T-helper 1 cell treated with Interleukin-12 subunit alpha and Interleukin-12 subunit beta and Interleukin-4 antibody, amounts not matched to agents 30 μg/mL and 1 μg/mL, for 36 hours (primary cell): ENCODE results near the gene LTA4H.

Experiments
- H3K27ac Mint-ChIP-seq: one replicate; pipeline ENCODE4 v1.8.0; 2021; ENCODE audit warnings: mild to moderate bottlenecking, mixed read lengths
- H3K27me3 Mint-ChIP-seq: one replicate; pipeline ENCODE4 v1.8.0; 2021; ENCODE audit warnings: low read depth, mixed read lengths
- H3K36me3 Mint-ChIP-seq: one replicate; pipeline ENCODE4 v1.8.0; 2021; ENCODE audit warnings: low read depth, mixed read lengths
- H3K4me1 Mint-ChIP-seq: one replicate; pipeline ENCODE4 v1.8.0; 2021; ENCODE audit warnings: low read depth, mixed read lengths
- H3K4me3 Mint-ChIP-seq: one replicate; pipeline ENCODE4 v1.8.0; 2021; ENCODE audit warnings: mild to moderate bottlenecking, moderate library complexity, mixed read lengths
- H3K9me3 Mint-ChIP-seq: one replicate; pipeline ENCODE4 v1.8.0; 2021; ENCODE audit warnings: mixed read lengths

LTA4H gene

GRCh38 chr12:95996034-95996658 lies 39.2 kb downstream of the LTA4H start, which contains the start of gene HAL:
HAL (minus strand) TSS chr12:95996344; CDS start chr12:95995910, 434 bp downstream.
- Mint-ChIP-seq H3K36me3 (peaks cover 3% of the 10 kb centered on the region), H3K9me3 (no peaks in the 10 kb centered on the region), H3K27ac (no peak within 1 kb of the TSS), H3K27me3 (no peaks in the 10 kb centered on the region), H3K4me3 (no peak within 1 kb of the TSS), H3K4me1 (peaks cover 12% of the 10 kb centered on the region)

DNA sequence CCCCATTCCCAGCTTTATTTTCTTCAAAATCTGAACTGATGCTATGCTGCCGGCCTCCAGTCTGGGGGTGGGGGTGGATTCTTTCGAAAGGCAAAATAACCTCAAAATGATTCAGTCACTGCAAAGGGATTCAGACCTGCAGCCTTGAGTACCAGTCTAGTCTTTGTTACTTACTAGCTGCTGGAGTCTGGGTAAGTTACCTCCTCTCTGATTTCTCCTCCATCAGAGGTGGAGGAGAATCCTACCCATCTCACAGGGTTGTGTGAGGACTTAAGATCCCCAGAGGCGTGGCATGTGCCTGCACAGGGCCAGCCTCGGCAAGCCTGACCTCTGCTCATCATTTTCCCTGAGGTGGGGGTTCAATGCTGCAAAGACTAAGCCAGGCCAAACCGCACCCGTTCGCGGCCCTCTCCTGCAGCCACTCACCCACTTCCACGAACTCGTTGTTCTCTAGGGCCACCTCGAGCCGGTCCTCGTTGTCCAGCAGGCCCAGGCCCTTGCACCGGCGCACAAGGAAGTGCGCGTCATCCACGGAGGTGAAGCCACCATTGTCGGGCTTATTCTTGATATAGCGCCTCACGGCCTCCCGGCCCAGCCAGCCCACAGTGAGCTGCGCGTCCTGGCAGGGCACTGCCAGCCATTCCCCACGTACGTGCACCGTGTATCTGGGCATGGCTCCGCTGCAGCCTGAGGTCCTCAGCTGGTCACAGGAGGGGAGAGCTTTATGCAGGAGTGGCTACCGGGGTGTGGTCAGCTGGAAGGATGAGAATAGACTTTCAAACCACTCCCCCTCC lies 40.0 kb downstream of the LTA4H start:
- Mint-ChIP-seq H3K27me3 (no peaks in the 10 kb centered on the region), H3K4me1 (peaks cover 12% of the 10 kb centered on the region), H3K9me3 (no peaks in the 10 kb centered on the region), H3K36me3 (peaks cover 3% of the 10 kb centered on the region), H3K27ac (no peak overlapping the region), H3K4me3 (no peak overlapping the region)

GRCh38 chr12:95994476-95994875 lies 40.9 kb downstream of the LTA4H start:
- Mint-ChIP-seq H3K9me3 (no peaks in the 10 kb centered on the region), H3K4me3 (no peak overlapping the region), H3K27ac (no peak overlapping the region), H3K4me1 (peaks cover 12% of the 10 kb centered on the region), H3K27me3 (no peaks in the 10 kb centered on the region), H3K36me3 (no peaks in the 10 kb centered on the region)

- H3K9me3 Mint-ChIP-seq: no peaks in the 10 kb centered on the region
- H3K4me1 Mint-ChIP-seq: peaks cover 12% of the 10 kb centered on the region
- no peak overlapping the region for H3K27ac Mint-ChIP-seq
- no peaks in the 10 kb centered on the region for H3K27me3 Mint-ChIP-seq
- no peaks in the 10 kb centered on the region for H3K36me3 Mint-ChIP-seq
- no peak overlapping the region for H3K4me3 Mint-ChIP-seq
Observed at GRCh38 chr12:95993907-95994306, 41.5 kb downstream of the LTA4H start.

DNA sequence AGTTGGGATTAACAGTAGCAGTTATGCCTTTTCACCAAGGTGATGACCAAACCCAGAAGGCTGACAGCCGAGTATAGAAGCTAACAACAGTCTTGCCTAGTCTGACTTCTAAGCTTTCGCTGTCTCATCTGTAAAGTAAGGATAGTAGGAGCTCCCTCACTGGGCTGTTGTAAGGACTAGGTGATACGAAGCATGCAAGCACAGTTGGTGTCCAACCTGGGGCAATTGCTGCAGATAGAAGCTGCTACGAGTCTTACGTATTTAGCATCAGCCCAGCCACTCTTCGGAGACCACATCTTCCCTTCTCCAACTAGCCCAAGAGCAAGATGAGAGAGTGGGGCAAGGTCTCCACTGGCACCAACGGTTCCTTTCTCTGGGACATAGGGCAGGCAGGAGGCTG lies 45.3 kb downstream of the LTA4H start:
- Mint-ChIP-seq H3K27ac (no peak overlapping the region), H3K4me1 (no peaks in the 10 kb centered on the region), H3K4me3 (no peak overlapping the region), H3K27me3 (peaks cover 4% of the 10 kb centered on the region), H3K9me3 (no peaks in the 10 kb centered on the region), H3K36me3 (no peaks in the 10 kb centered on the region)

DNA sequence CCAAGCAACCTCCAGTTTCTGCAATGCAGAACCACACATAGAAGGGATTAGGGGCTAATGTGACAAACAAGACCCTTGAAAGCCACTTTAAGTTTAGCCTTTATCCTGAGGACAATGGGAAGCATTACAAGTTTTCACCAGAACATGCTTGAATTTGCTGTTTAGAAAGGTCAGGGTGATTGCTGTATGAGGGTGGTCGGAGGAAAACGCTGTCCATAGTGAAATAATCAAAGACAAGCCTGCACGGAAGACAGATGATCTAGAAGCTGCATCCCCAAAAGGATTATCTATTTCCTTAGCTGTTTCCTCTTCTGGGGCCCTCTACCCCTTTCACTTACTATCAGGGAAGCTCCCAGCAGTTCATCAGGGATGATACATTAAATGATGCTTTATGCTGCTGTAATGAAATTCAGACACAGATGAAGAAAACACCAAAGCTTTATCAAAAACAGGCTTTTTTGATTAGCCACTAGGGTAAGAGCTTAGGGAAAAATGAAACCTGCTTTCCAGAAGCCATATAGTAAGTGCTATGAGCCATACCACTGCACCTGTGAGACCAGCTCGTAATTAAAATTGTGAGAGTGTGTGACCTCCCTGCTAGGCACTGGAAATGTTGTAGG lies 45.8 kb downstream of the LTA4H start:
- Mint-ChIP-seq H3K4me3 (no peak overlapping the region), H3K27ac (no peak overlapping the region), H3K27me3 (peaks cover 4% of the 10 kb centered on the region), H3K4me1 (no peaks in the 10 kb centered on the region), H3K9me3 (no peaks in the 10 kb centered on the region), H3K36me3 (no peaks in the 10 kb centered on the region)

- H3K4me3 Mint-ChIP-seq: no peak overlapping the region
- H3K27me3 Mint-ChIP-seq: peaks cover 4% of the 10 kb centered on the region
- no peaks in the 10 kb centered on the region for H3K4me1 Mint-ChIP-seq
- H3K27ac Mint-ChIP-seq: no peak overlapping the region
- no peaks in the 10 kb centered on the region for H3K36me3 Mint-ChIP-seq
- H3K9me3 Mint-ChIP-seq: no peaks in the 10 kb centered on the region
Observed at GRCh38 chr12:95988506-95989275, 46.7 kb downstream of the LTA4H start.

DNA sequence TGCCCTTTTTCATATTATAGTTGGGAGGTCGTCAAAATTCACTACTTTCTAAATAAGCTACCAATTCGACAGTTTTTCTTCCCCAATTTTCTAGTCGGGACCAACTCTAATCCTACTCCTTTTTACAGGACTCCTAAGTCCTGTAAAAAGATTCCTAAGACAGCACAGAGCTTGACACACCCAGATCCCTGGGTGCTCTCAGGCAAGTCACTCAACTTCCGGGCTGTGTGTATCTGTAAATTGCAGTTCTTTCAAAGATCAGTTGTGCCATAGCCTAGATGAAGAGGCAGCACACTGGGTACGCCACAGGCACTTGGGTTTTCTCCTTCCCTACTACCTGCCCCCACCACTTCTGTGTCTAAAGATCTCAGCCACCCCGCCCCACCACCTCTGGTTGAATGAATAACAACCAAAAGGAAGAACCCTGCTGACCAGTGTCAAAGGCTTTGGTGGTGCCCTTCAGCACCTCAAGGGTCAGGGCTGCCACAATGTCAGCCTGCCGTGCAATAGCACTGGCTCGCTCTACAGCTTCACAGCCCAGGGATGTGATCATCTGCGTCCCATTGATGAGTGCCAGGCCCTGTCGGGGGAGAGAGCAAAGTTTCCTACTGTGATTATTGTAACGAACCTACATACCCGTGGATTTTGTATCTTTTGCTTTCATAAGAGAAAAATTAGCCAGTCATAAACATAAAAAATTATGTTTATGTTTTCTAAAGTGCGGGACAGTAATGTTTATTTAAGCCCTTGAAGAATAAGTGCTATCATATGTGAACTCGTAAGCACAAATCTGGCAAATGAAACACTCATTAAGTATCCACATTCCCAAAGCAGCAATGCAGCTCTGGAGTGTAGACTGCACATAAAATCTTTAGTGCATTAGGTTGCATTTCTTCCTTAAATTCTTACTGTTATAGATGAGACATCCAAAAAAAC lies 48.5 kb downstream of the LTA4H start:
- H3K9me3 Mint-ChIP-seq: no peaks in the 10 kb centered on the region
- H3K27me3 Mint-ChIP-seq: peaks cover 4% of the 10 kb centered on the region
- no peaks in the 10 kb centered on the region for H3K36me3 Mint-ChIP-seq
- H3K4me3 Mint-ChIP-seq: no peak overlapping the region
- no peaks in the 10 kb centered on the region for H3K4me1 Mint-ChIP-seq
- H3K27ac Mint-ChIP-seq: no peak overlapping the region

DNA sequence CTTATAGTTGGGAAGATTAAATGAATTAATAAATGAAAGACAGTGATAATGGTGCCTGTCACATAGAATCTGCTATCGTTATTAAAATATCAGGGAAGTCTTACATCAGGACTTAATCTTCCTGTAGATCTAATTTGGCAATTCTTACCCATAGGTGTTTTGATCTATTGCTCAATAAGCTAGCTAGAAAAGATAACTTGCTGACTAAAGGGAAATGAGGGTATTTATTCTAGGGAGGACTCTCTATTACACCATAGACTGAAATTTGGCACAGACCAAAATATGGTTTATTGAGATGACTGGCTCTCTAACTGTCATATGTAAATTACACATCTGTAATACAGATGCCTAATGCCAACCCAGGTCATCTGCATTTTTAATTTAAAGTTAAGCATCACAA lies 50.7 kb downstream of the LTA4H start:
- Mint-ChIP-seq H3K27me3 (peaks cover 4% of the 10 kb centered on the region), H3K27ac (no peak overlapping the region), H3K4me3 (no peak overlapping the region), H3K9me3 (no peaks in the 10 kb centered on the region), H3K4me1 (no peaks in the 10 kb centered on the region), H3K36me3 (no peaks in the 10 kb centered on the region)

GRCh38 chr12:95982602-95983001 lies 52.8 kb downstream of the LTA4H start:
- H3K27ac Mint-ChIP-seq: no peak overlapping the region
- no peak overlapping the region for H3K4me3 Mint-ChIP-seq
- H3K27me3 Mint-ChIP-seq: peaks cover 4% of the 10 kb centered on the region
- H3K36me3 Mint-ChIP-seq: no peaks in the 10 kb centered on the region
- no peaks in the 10 kb centered on the region for H3K4me1 Mint-ChIP-seq
- no peaks in the 10 kb centered on the region for H3K9me3 Mint-ChIP-seq

DNA sequence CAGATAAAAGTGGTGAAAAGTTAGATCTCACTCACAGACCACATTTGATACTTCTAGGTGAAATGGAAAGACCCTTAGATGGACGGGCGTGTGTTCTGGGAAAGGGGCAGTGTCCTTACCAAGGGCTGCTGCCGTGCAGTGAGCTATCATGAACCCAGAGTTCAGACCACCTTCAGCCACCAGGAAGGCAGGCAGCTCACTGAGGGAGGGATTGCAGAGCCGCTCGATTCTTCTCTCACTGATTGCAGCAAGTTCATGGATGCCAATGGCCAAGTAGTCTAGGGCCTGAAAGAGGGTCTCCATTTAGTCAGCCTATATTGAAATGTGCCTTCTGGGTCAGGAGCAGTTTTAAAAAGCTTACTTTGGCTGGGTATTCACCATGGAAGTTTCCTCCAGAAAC lies 55.0 kb downstream of the LTA4H start:
- Mint-ChIP-seq H3K36me3 (no peaks in the 10 kb centered on the region), H3K4me3 (no peak overlapping the region), H3K27ac (no peak overlapping the region), H3K9me3 (no peaks in the 10 kb centered on the region), H3K4me1 (no peaks in the 10 kb centered on the region), H3K27me3 (no peaks in the 10 kb centered on the region)

GRCh38 chr12:95978774-95979173 lies 56.6 kb downstream of the LTA4H start:
- Mint-ChIP-seq H3K36me3 (no peaks in the 10 kb centered on the region), H3K9me3 (no peaks in the 10 kb centered on the region), H3K4me1 (no peaks in the 10 kb centered on the region), H3K27ac (no peak overlapping the region), H3K4me3 (no peak overlapping the region), H3K27me3 (no peaks in the 10 kb centered on the region)

DNA sequence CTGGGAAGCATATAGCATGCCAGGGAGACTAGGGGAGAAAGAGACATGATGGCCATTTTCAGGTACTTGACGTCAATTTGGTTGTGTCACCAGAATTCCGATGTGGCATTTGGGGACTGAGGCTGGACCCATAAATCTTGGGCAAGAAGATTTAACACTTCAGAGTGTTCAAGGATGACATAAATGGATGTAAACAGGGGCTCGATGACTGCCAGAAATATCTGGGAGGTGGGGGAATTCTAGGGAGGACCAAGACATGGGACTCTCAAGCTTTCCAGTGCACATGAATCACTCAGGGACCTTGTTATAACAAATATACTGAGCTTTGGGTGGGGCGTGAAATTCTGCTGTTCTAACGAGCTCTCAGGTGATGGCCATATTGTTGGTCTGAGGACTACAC lies 57.0 kb downstream of the LTA4H start:
- H3K36me3 Mint-ChIP-seq: no peaks in the 10 kb centered on the region
- no peaks in the 10 kb centered on the region for H3K27me3 Mint-ChIP-seq
- H3K9me3 Mint-ChIP-seq: no peaks in the 10 kb centered on the region
- H3K4me3 Mint-ChIP-seq: no peak overlapping the region
- H3K4me1 Mint-ChIP-seq: no peaks in the 10 kb centered on the region
- H3K27ac Mint-ChIP-seq: no peak overlapping the region
